GM18868 (cell line): Measurements from ENCODE around the gene DTX1.

Source experiments
- ATAC-seq: cut with Tn5 transposase; IDR thresholded peaks from one replicate; pipeline ENCODE4 v1.9.1; 2021; ENCODE audit warnings: mild to moderate bottlenecking, moderate library complexity; ENCODE audit not compliant: unreplicated experiment

DTX1 gene

GRCh38 chr12:113056631-113057488, at the start of gene DTX1:
Gene DTX1, plus strand, starts transcription at chr12:113056730. Its CDS starts 1,463 bp downstream, at chr12:113058193.
- no peak for ATAC-seq

- ATAC-seq = no peak
Measured at GRCh38 chr12:113007166-113007565, 49.4 kb upstream of the DTX1 start.

GRCh38 chr12:113010701-113011100, 45.8 kb upstream of the DTX1 start:
- ATAC-seq = no peak

- ATAC-seq = no peak
Measured at GRCh38 chr12:113014565-113014964, 42.0 kb upstream of the DTX1 start.

GRCh38 chr12:113016796-113017195, 39.7 kb upstream of the DTX1 start:
- ATAC-seq = no peak

- no peak for ATAC-seq
Measured at GRCh38 chr12:113019025-113019424, 37.5 kb upstream of the DTX1 start.

GRCh38 chr12:113021500-113021899, 35.0 kb upstream of the DTX1 start:
- no peak for ATAC-seq

- ATAC-seq = no peak
Measured at GRCh38 chr12:113022563-113023297, 33.8 kb upstream of the DTX1 start.

GRCh38 chr12:113027726-113028125, 28.8 kb upstream of the DTX1 start:
- ATAC-seq = no peak

GRCh38 chr12:113030875-113031525, 25.5 kb upstream of the DTX1 start:
- no peak for ATAC-seq

GRCh38 chr12:113039911-113040445, 16.6 kb upstream of the DTX1 start:
- no peak for ATAC-seq

- no peak for ATAC-seq
Measured at GRCh38 chr12:113040722-113041171, 15.8 kb upstream of the DTX1 start.

GRCh38 chr12:113041560-113041959, 15.0 kb upstream of the DTX1 start:
- no peak for ATAC-seq

GRCh38 chr12:113043240-113043639, 13.3 kb upstream of the DTX1 start:
- ATAC-seq = no peak

- ATAC-seq = no peak
Measured at GRCh38 chr12:113044516-113044915, 12.0 kb upstream of the DTX1 start.

GRCh38 chr12:113048716-113049127, 7.8 kb upstream of the DTX1 start:
- no peak for ATAC-seq

- ATAC-seq = no peak
Measured at GRCh38 chr12:113049976-113050742, 6.4 kb upstream of the DTX1 start.

GRCh38 chr12:113050795-113051194, 5.7 kb upstream of the DTX1 start:
- ATAC-seq = no peak

- ATAC-seq = no peak
Measured at GRCh38 chr12:113051759-113052158, 4.8 kb upstream of the DTX1 start.

GRCh38 chr12:113052326-113052725, 4.2 kb upstream of the DTX1 start:
- ATAC-seq = no peak
